Body of pancreas (tissue), 4 donors: Measurements from ENCODE around the gene TRERF1. TPM values are rescaled to one million over a fixed set of nuclear protein-coding genes. Genes with fewer than 3 reads are reported as not detected.

Source experiments
- ATAC-seq: fragments of 150-250 bp; one replicate; pipeline ENCODE4 v1.9.1; 2016
- DNase-seq, 4 donors: peaks; one replicate each; pipeline ENCODE4 v3.0.0-alpha.2; 2019
- H3K27ac ChIP-seq, 4 donors: fragments of 200-600 bp; sonication (generic); 1 replicate in 3 of 4; 2 replicates in 1 of 4; pipeline versions ENCODE4 v1.5.1 to v1.6.1; 2016 to 2019; ENCODE audit warnings: mild to moderate bottlenecking in 1 of 4, mixed read lengths in 1 of 4, moderate library complexity in 1 of 4
- H3K27me3 ChIP-seq, 2 donors: fragments of 200-600 bp; sonication (generic); one replicate each; pipeline ENCODE4 v1.6.0; 2016; ENCODE audit warnings: mild to moderate bottlenecking in 1 of 2
- H3K36me3 ChIP-seq, 2 donors: fragments of 200-600 bp; sonication (generic); replicated peaks in 1 of 2; 2 replicates each; pipeline ENCODE4 v1.5.1; 2016; ENCODE audit warnings: low read depth in 2 of 2; ENCODE audit not compliant: insufficient read depth in 1 of 2
- H3K4me1 ChIP-seq: fragments of 200-600 bp; sonication (generic); one replicate; pipeline ENCODE4 v1.6.0; 2016
- H3K4me3 ChIP-seq, 2 donors: fragments of 200-600 bp; sonication (generic); 1 replicate in 1 of 2; 2 replicates in 1 of 2; pipeline ENCODE4 v1.5.1; 2016 to 2019
- H3K9me3 ChIP-seq, 3 donors: fragments of 200-600 bp; sonication (generic); 1 replicate in 2 of 3; 2 replicates in 1 of 3; pipeline ENCODE4 v1.5.1; 2016
- CTCF ChIP-seq, 7 experiments: fragments of 450-650 bp in 4 of 7; fragments of 200-600 bp in 3 of 7; sonication (generic) in 3 of 7; IDR thresholded peaks; one replicate each; pipeline ENCODE4 v1.5.1; 2016 to 2019; ENCODE audit warnings: antibody characterized with exemption in 7 of 7
- POLR2A ChIP-seq, 3 donors: fragments of 450-650 bp; IDR thresholded peaks; one replicate each; pipeline ENCODE4 v1.6.1; 2016; ENCODE audit warnings: antibody characterized with exemption in 3 of 3, mild to moderate bottlenecking in 2 of 3
- WGBS, 2 donors: methylation state at CpG; one replicate each; pipeline ENCODE4 v1.1.5; 2017; 5-methylcytosine and 5-hydroxymethylcytosine counted together
- intact Hi-C: fragments of 100-400 bp; cut with DNase I; formaldehyde crosslinking; loops from one replicate; pipeline ENCODE4 v1.15.1; 2023
- total RNA-seq, 2 donors: library from RNA; depleted of rRNA; stranded (reverse); fragments of >200 nt; gene quantifications; one replicate each; pipeline ENCODE4 v1.1.0, GENCODE V29; 2016

The TRERF1 gene
- total RNA-seq, 2 donors from 2014 or later, result 2.3 to 3.4 TPM

- H3K27ac ChIP-seq, result no peak overlapping the region
- no peaks in the 10 kb centered on the region for H3K36me3 ChIP-seq
- 70 to 84% methylated on average over 4 of the region's 4 CpGs for WGBS, 2 donors
- ATAC-seq, result no peak
- no peaks in the 10 kb centered on the region for H3K9me3 ChIP-seq
- TF ChIP-seq CTCF (IDR thresholded peaks at IDR 0.05), result no peak
- TF ChIP-seq POLR2A (IDR thresholded peaks at IDR 0.05), result no peak
- DNase-seq, result no peak
- intact Hi-C loops, result no loop called here
- H3K4me1 ChIP-seq, result no peaks in the 10 kb centered on the region
- no peak overlapping the region for H3K4me3 ChIP-seq
- H3K27me3 ChIP-seq, result no peaks in the 10 kb centered on the region
Observed at GRCh38 chr6:42372699-42373098, 79.0 kb downstream of the TRERF1 start.

GRCh38 chr6:42370323-42370985 is 81.3 kb downstream of the TRERF1 start:
- intact Hi-C loops, result no loop called here

GRCh38 chr6:42369568-42369967 is 82.2 kb downstream of the TRERF1 start:
- Histone ChIP-seq H3K27me3 (no peaks in the 10 kb centered on the region), H3K27ac (no peak overlapping the region), H3K4me3 (no peak overlapping the region), H3K9me3 (no peaks in the 10 kb centered on the region), H3K36me3 (no peaks in the 10 kb centered on the region), H3K4me1 (no peaks in the 10 kb centered on the region)
- ATAC-seq (no peak), DNase-seq (no peak)
- 82 to 100% methylated on average over 2 of the region's 2 CpGs for WGBS, 2 donors
- TF ChIP-seq CTCF (IDR thresholded peaks at IDR 0.05) (no peak), POLR2A (IDR thresholded peaks at IDR 0.05) (no peak)
- intact Hi-C loops, result no loop called here

More at GRCh38 chr6:42370323-42370985, 81.3 kb downstream of the TRERF1 start:
- WGBS, 2 donors, result 90 to 95% methylated on average over 3 of the region's 3 CpGs
- H3K4me1 ChIP-seq, result no peaks in the 10 kb centered on the region
- H3K9me3 ChIP-seq, result no peaks in the 10 kb centered on the region
- no peaks in the 10 kb centered on the region for H3K36me3 ChIP-seq
- DNase-seq, result no peak
- H3K27me3 ChIP-seq, result no peaks in the 10 kb centered on the region
- H3K4me3 ChIP-seq, result no peak overlapping the region
- no peak for TF ChIP-seq CTCF (IDR thresholded peaks at IDR 0.05)
- no peak for ATAC-seq
- H3K27ac ChIP-seq, result no peak overlapping the region

- H3K4me1 ChIP-seq, result no peaks in the 10 kb centered on the region
- TF ChIP-seq POLR2A (IDR thresholded peaks at IDR 0.05) (no peak), CTCF (IDR thresholded peaks at IDR 0.05) (no peak)
- H3K9me3 ChIP-seq, result no peaks in the 10 kb centered on the region
- WGBS, 2 donors, result 65 to 93% methylated on average over 7 of the region's 7 CpGs
- no peaks in the 10 kb centered on the region for H3K27me3 ChIP-seq
- intact Hi-C loops, result no loop called here
- no peak overlapping the region for H3K27ac ChIP-seq
- H3K4me3 ChIP-seq, result no peak overlapping the region
- ATAC-seq, result no peak
- no peak for DNase-seq
- no peaks in the 10 kb centered on the region for H3K36me3 ChIP-seq
Observed at GRCh38 chr6:42368181-42368580, 83.5 kb downstream of the TRERF1 start.
